ENCODE data around the gene PUS1. TPM values are rescaled to one million over a fixed set of nuclear protein-coding genes. Genes with fewer than 3 reads are reported as not detected.

PUS1 gene
- polyA plus RNA-seq, 4 donors = 11.6 to 30.0 (median 18.1) TPM

- Histone ChIP-seq H3K27me3 (ENCODE audit: control insufficient read depth in 3 of 3, insufficient read depth in 3 of 3, low read length in 3 of 3) (peaks cover 0 to 5% (median 0%) of the 10 kb centered on the region in 3 donors), H3K9me3 (ENCODE audit: control insufficient read depth in 2 of 2, insufficient read depth in 1 of 2, low read depth in 1 of 2, low read length in 1 of 2) (no peaks in the 10 kb centered on the region), H3K4me1 (ENCODE audit: control insufficient read depth in 3 of 3, insufficient read depth in 2 of 3, low read depth in 1 of 3, low read length in 2 of 3) (peaks cover 0 to 16% (median 5%) of the 10 kb centered on the region in 3 donors), H3K4me3 (ENCODE audit: low read depth in 1 of 3, low read length in 3 of 3) (peak overlapping the region in 1 of 3 donors; percentile 90), H3K36me3 (ENCODE audit: control insufficient read depth in 3 of 3, insufficient read depth in 2 of 3, low read depth in 1 of 3, low read length in 3 of 3) (peaks cover 0 to 17% (median 4%) of the 10 kb centered on the region in 3 donors), H3K27ac (ENCODE audit: low read depth in 1 of 3, low read length in 2 of 3) (no peak overlapping the region)
- 41 to 45% (median 41%) methylated on average over 15 to 18 of the region's 19 CpGs for WGBS, 3 donors
- FAIRE-seq (no peak), DNase-seq (peak in 1 of 2 donors; percentile 11)
Measured at GRCh38 chr12:131893605-131894312, 35.3 kb upstream of the PUS1 start.

- Histone ChIP-seq H3K36me3 (ENCODE audit: control insufficient read depth in 3 of 3, insufficient read depth in 2 of 3, low read depth in 1 of 3, low read length in 3 of 3) (peaks cover 0 to 19% (median 4%) of the 10 kb centered on the region in 3 donors), H3K4me3 (ENCODE audit: low read depth in 1 of 3, low read length in 3 of 3) (peak within 1 kb of the TSS; percentile 71 to 90 (median 80)), H3K27ac (ENCODE audit: low read depth in 1 of 3, low read length in 2 of 3) (peak within 1 kb of the TSS; percentile 71 to 97 (median 86)), H3K9me3 (ENCODE audit: control insufficient read depth in 2 of 2, insufficient read depth in 1 of 2, low read depth in 1 of 2, low read length in 1 of 2) (no peaks in the 10 kb centered on the region), H3K4me1 (ENCODE audit: control insufficient read depth in 3 of 3, insufficient read depth in 2 of 3, low read depth in 1 of 3, low read length in 2 of 3) (peaks cover 0 to 16% (median 5%) of the 10 kb centered on the region in 3 donors), H3K27me3 (ENCODE audit: control insufficient read depth in 3 of 3, insufficient read depth in 3 of 3, low read length in 3 of 3) (peaks cover 0 to 3% (median 0%) of the 10 kb centered on the region in 3 donors)
- 0% methylated on average over 24 to 64 of the region's 64 CpGs for WGBS, 3 donors
- DNase-seq (peak; percentile 89 to 94), FAIRE-seq (no peak)
Measured at GRCh38 chr12:131894313-131894860, 34.7 kb upstream of the PUS1 start, which contains the start of gene ULK1. TSS of gene ULK1 (plus strand) at chr12:131894622. CDS start at chr12:131895002, 380 bp downstream.

- Histone ChIP-seq H3K36me3 (ENCODE audit: control insufficient read depth in 3 of 3, insufficient read depth in 2 of 3, low read depth in 1 of 3, low read length in 3 of 3) (peaks cover 0 to 23% (median 4%) of the 10 kb centered on the region in 3 donors), H3K27me3 (ENCODE audit: control insufficient read depth in 3 of 3, insufficient read depth in 3 of 3, low read length in 3 of 3) (no peaks in the 10 kb centered on the region), H3K4me3 (ENCODE audit: low read depth in 1 of 3, low read length in 3 of 3) (peak overlapping the region; percentile 71 to 90 (median 80)), H3K4me1 (ENCODE audit: control insufficient read depth in 3 of 3, insufficient read depth in 2 of 3, low read depth in 1 of 3, low read length in 2 of 3) (peaks cover 0 to 16% (median 5%) of the 10 kb centered on the region in 3 donors), H3K27ac (ENCODE audit: low read depth in 1 of 3, low read length in 2 of 3) (peak overlapping the region; percentile 71 to 97 (median 86)), H3K9me3 (ENCODE audit: control insufficient read depth in 2 of 2, insufficient read depth in 1 of 2, low read depth in 1 of 2, low read length in 1 of 2) (no peaks in the 10 kb centered on the region)
- 1 to 3% (median 2%) methylated on average over 14 to 54 of the region's 54 CpGs for WGBS, 3 donors
- FAIRE-seq = no peak
- peak in 1 of 2 donors; percentile 52 for DNase-seq
Measured at GRCh38 chr12:131894981-131895639, 34.0 kb upstream of the PUS1 start.

GRCh38 chr12:131895640-131896079 is 33.4 kb upstream of the PUS1 start:
- Histone ChIP-seq H3K4me1 (ENCODE audit: control insufficient read depth in 3 of 3, insufficient read depth in 2 of 3, low read depth in 1 of 3, low read length in 2 of 3) (peaks cover 0 to 16% (median 5%) of the 10 kb centered on the region in 3 donors), H3K27ac (ENCODE audit: low read depth in 1 of 3, low read length in 2 of 3) (peak overlapping the region; percentile 71 to 97 (median 86)), H3K27me3 (ENCODE audit: control insufficient read depth in 3 of 3, insufficient read depth in 3 of 3, low read length in 3 of 3) (no peaks in the 10 kb centered on the region), H3K4me3 (ENCODE audit: low read depth in 1 of 3, low read length in 3 of 3) (peak overlapping the region; percentile 71 to 90 (median 80)), H3K36me3 (ENCODE audit: control insufficient read depth in 3 of 3, insufficient read depth in 2 of 3, low read depth in 1 of 3, low read length in 3 of 3) (peaks cover 0 to 27% (median 4%) of the 10 kb centered on the region in 3 donors), H3K9me3 (ENCODE audit: control insufficient read depth in 2 of 2, insufficient read depth in 1 of 2, low read depth in 1 of 2, low read length in 1 of 2) (no peaks in the 10 kb centered on the region)
- DNase-seq = no peak
- no peak for FAIRE-seq
- 1% methylated on average over 12 of the region's 12 CpGs for WGBS, 3 donors

GRCh38 chr12:131896080-131896810 is 32.8 kb upstream of the PUS1 start:
- Histone ChIP-seq H3K9me3 (ENCODE audit: control insufficient read depth in 2 of 2, insufficient read depth in 1 of 2, low read depth in 1 of 2, low read length in 1 of 2) (no peaks in the 10 kb centered on the region), H3K27me3 (ENCODE audit: control insufficient read depth in 3 of 3, insufficient read depth in 3 of 3, low read length in 3 of 3) (no peaks in the 10 kb centered on the region), H3K4me3 (ENCODE audit: low read depth in 1 of 3, low read length in 3 of 3) (peak overlapping the region; percentile 71 to 90 (median 80)), H3K36me3 (ENCODE audit: control insufficient read depth in 3 of 3, insufficient read depth in 2 of 3, low read depth in 1 of 3, low read length in 3 of 3) (peaks cover 0 to 28% (median 4%) of the 10 kb centered on the region in 3 donors), H3K27ac (ENCODE audit: low read depth in 1 of 3, low read length in 2 of 3) (peak overlapping the region; percentile 71 to 97 (median 86)), H3K4me1 (ENCODE audit: control insufficient read depth in 3 of 3, insufficient read depth in 2 of 3, low read depth in 1 of 3, low read length in 2 of 3) (peaks cover 0 to 16% (median 5%) of the 10 kb centered on the region in 3 donors)
- no peak for FAIRE-seq
- WGBS, 3 donors = 2 to 4% (median 3%) methylated on average over 27 to 39 of the region's 39 CpGs
- DNase-seq = peak; percentile 86 to 95

GRCh38 chr12:131896811-131897270 is 32.2 kb upstream of the PUS1 start:
- DNase-seq = no peak
- H3K27me3 ChIP-seq (ENCODE audit: control insufficient read depth in 3 of 3, insufficient read depth in 3 of 3, low read length in 3 of 3) = no peaks in the 10 kb centered on the region
- WGBS, 3 donors = 62 to 81% (median 69%) methylated on average over 14 of the region's 14 CpGs
- H3K27ac ChIP-seq (ENCODE audit: low read depth in 1 of 3, low read length in 2 of 3) = peak overlapping the region in 2 of 3 donors; percentile 86 to 97
- H3K9me3 ChIP-seq (ENCODE audit: control insufficient read depth in 2 of 2, insufficient read depth in 1 of 2, low read depth in 1 of 2, low read length in 1 of 2) = no peaks in the 10 kb centered on the region
- H3K4me1 ChIP-seq (ENCODE audit: control insufficient read depth in 3 of 3, insufficient read depth in 2 of 3, low read depth in 1 of 3, low read length in 2 of 3) = peaks cover 0 to 16% (median 5%) of the 10 kb centered on the region in 3 donors
- H3K36me3 ChIP-seq (ENCODE audit: control insufficient read depth in 3 of 3, insufficient read depth in 2 of 3, low read depth in 1 of 3, low read length in 3 of 3) = peaks cover 0 to 28% (median 4%) of the 10 kb centered on the region in 3 donors
- H3K4me3 ChIP-seq (ENCODE audit: low read depth in 1 of 3, low read length in 3 of 3) = peak overlapping the region in 1 of 3 donors; percentile 90
- no peak for FAIRE-seq

- Histone ChIP-seq H3K4me1 (ENCODE audit: control insufficient read depth in 3 of 3, insufficient read depth in 2 of 3, low read depth in 1 of 3, low read length in 2 of 3) (peaks cover 0 to 16% (median 5%) of the 10 kb centered on the region in 3 donors), H3K27ac (ENCODE audit: low read depth in 1 of 3, low read length in 2 of 3) (peak overlapping the region in 1 of 3 donors; percentile 97), H3K27me3 (ENCODE audit: control insufficient read depth in 3 of 3, insufficient read depth in 3 of 3, low read length in 3 of 3) (no peaks in the 10 kb centered on the region), H3K4me3 (ENCODE audit: low read depth in 1 of 3, low read length in 3 of 3) (no peak overlapping the region), H3K36me3 (ENCODE audit: control insufficient read depth in 3 of 3, insufficient read depth in 2 of 3, low read depth in 1 of 3, low read length in 3 of 3) (peaks cover 0 to 32% (median 4%) of the 10 kb centered on the region in 3 donors), H3K9me3 (ENCODE audit: control insufficient read depth in 2 of 2, insufficient read depth in 1 of 2, low read depth in 1 of 2, low read length in 1 of 2) (no peaks in the 10 kb centered on the region)
- no peak for DNase-seq
- WGBS, 3 donors = 90 to 91% (median 91%) methylated on average over 16 to 18 of the region's 18 CpGs
- no peak for FAIRE-seq
Measured at GRCh38 chr12:131897276-131897675, 31.8 kb upstream of the PUS1 start.

Measured in small intestine (tissue), 7 donors.